GM19025 (cell line): Measurements from ENCODE around the gene CD46.
A peak's percentile ranks its signal among the peaks of the same experiment; 100 is the strongest.

ENCODE experiments used
- ATAC-seq: cut with Tn5 transposase; IDR thresholded peaks from one replicate; pipeline ENCODE4 v1.9.1; 2021; ENCODE audit warnings: mild to moderate bottlenecking, low read depth, moderate library complexity; ENCODE audit not compliant: unreplicated experiment

CD46 gene

GRCh38 chr1:207826557-207827487, 75.0 kb downstream of the CD46 start:
- no peak for ATAC-seq

GRCh38 chr1:207827488-207827830, 75.6 kb downstream of the CD46 start:
- no peak for ATAC-seq

GRCh38 chr1:207828046-207828445, 76.2 kb downstream of the CD46 start:
- ATAC-seq: no peak

- ATAC-seq: no peak
These were observed 76.8 kb downstream of the CD46 start for GRCh38 chr1:207828485-207829158.

- ATAC-seq: no peak
These were observed 77.7 kb downstream of the CD46 start for GRCh38 chr1:207829576-207829975.

GRCh38 chr1:207830788-207831187, 78.9 kb downstream of the CD46 start:
- ATAC-seq: no peak

- peak; percentile 92 for ATAC-seq
These were observed 79.9 kb downstream of the CD46 start for GRCh38 chr1:207831517-207832327.

- no peak for ATAC-seq
These were observed 80.9 kb downstream of the CD46 start for GRCh38 chr1:207832796-207833195.

- no peak for ATAC-seq
These were observed 81.5 kb downstream of the CD46 start for GRCh38 chr1:207833381-207833780.

GRCh38 chr1:207833956-207834660, 82.3 kb downstream of the CD46 start:
- no peak for ATAC-seq

- no peak for ATAC-seq
These were observed 84.1 kb downstream of the CD46 start for GRCh38 chr1:207835958-207836357.

- no peak for ATAC-seq
These were observed 84.9 kb downstream of the CD46 start for GRCh38 chr1:207836591-207837347.

GRCh38 chr1:207837673-207838072, 85.8 kb downstream of the CD46 start:
- ATAC-seq: no peak

- ATAC-seq: no peak
These were observed 86.6 kb downstream of the CD46 start for GRCh38 chr1:207838156-207839082.

- ATAC-seq: no peak
These were observed 87.2 kb downstream of the CD46 start for GRCh38 chr1:207839083-207839413.

GRCh38 chr1:207840380-207840779, 88.5 kb downstream of the CD46 start:
- no peak for ATAC-seq

GRCh38 chr1:207841293-207841692, 89.4 kb downstream of the CD46 start:
- no peak for ATAC-seq

- ATAC-seq: no peak
These were observed 90.0 kb downstream of the CD46 start for GRCh38 chr1:207841901-207842300.

- no peak for ATAC-seq
These were observed 90.7 kb downstream of the CD46 start for GRCh38 chr1:207842506-207842905.
